ENCODE results near the gene AMOTL1.

AMOTL1 gene

DNA sequence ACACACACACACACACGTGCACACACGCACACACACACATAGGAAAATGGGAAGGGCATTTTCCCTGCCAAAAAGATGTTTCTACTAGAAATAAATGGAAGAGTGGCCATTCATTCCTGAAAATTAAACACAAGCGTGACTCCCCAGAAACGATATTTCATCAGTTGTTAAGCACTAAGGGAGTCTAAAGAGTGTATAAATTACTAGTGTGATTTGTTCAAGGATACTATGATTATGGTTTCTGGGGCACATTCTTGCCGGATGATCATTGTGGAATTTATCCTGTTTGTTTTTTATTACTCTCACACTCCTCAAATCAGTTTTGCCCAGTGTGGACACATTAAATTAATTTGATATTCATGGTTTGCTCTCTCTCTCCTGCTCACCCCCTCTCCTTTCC lies 16.4 kb upstream of the AMOTL1 start:
- TF ChIP-seq, protein P1, sequence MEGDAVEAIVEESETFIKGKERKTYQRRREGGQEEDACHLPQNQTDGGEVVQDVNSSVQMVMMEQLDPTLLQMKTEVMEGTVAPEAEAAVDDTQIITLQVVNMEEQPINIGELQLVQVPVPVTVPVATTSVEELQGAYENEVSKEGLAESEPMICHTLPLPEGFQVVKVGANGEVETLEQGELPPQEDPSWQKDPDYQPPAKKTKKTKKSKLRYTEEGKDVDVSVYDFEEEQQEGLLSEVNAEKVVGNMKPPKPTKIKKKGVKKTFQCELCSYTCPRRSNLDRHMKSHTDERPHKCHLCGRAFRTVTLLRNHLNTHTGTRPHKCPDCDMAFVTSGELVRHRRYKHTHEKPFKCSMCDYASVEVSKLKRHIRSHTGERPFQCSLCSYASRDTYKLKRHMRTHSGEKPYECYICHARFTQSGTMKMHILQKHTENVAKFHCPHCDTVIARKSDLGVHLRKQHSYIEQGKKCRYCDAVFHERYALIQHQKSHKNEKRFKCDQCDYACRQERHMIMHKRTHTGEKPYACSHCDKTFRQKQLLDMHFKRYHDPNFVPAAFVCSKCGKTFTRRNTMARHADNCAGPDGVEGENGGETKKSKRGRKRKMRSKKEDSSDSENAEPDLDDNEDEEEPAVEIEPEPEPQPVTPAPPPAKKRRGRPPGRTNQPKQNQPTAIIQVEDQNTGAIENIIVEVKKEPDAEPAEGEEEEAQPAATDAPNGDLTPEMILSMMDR (IDR thresholded peaks at IDR 0.05; ENCODE audit: low read depth, low read length) = no peak
- no peak overlapping the region for H3K27ac ChIP-seq

DNA sequence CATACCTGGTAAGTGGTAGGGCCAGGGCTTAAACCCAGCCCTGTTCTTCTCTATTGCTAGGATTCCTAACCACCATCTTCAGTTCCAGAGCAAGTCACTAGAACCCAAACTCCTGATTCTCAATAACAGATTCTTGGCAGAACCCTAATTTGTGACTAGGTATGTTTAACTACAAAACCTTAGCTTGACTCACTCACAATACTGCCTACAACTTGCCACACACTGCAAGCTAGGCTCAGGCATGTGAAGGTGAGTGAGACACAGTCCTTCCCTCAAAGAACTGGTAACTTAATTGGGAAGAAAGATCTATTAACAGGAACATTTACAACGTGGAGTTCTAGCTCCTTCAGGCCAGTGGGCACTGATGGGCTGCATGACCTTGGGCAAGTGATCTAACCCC lies 14.5 kb upstream of the AMOTL1 start:
- Histone ChIP-seq H3K27me3 (ENCODE audit: insufficient read depth, low read depth, severe bottlenecking) (no peaks in the 10 kb centered on the region), H3K27ac (no peak overlapping the region), H3K9me3 (ENCODE audit: severe bottlenecking) (no peaks in the 10 kb centered on the region), H3K4me3 (ENCODE audit: low read depth, low read length) (no peak overlapping the region), H3K36me3 (peaks cover 3% of the 10 kb centered on the region; the same call in 1 of the 2 replicates)
- TF ChIP-seq, protein P1 (IDR thresholded peaks at IDR 0.05; ENCODE audit: low read depth, low read length) = no peak
- DNase-seq = no peak

More for the DNA sequence above, 16.4 kb upstream of the AMOTL1 start:
- no peak for DNase-seq
- peaks cover 3% of the 10 kb centered on the region; the same call in 1 of the 2 replicates for H3K36me3 ChIP-seq
- H3K27me3 ChIP-seq (ENCODE audit: insufficient read depth, low read depth, severe bottlenecking) = no peaks in the 10 kb centered on the region
- H3K4me3 ChIP-seq (ENCODE audit: low read depth, low read length) = no peak overlapping the region
- H3K9me3 ChIP-seq (ENCODE audit: severe bottlenecking) = no peaks in the 10 kb centered on the region

DNA sequence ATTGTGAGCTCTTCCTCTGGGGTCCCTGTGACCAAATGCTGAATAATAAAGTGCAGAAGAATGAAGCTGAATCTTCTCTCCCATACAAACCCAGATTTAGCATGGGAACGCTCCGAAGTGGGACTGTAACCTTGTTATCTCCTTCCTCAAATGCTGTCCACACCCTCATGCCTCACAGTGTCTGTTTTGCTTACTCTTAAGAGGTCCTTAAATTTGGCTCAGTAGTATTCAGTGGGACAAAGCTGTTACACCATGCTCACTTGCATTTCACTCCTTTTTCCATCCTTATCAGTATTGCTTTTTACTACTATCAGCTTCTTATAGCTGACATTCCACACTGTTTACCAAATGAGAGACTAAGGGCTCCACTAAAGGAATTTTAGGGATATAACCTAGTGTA lies 13.8 kb upstream of the AMOTL1 start:
- Histone ChIP-seq H3K27me3 (ENCODE audit: insufficient read depth, low read depth, severe bottlenecking) (no peaks in the 10 kb centered on the region), H3K36me3 (peaks cover 3% of the 10 kb centered on the region; the same call in 1 of the 2 replicates), H3K27ac (no peak overlapping the region), H3K4me3 (ENCODE audit: low read depth, low read length) (no peak overlapping the region), H3K9me3 (ENCODE audit: severe bottlenecking) (no peaks in the 10 kb centered on the region)
- TF ChIP-seq, protein P1 (IDR thresholded peaks at IDR 0.05; ENCODE audit: low read depth, low read length) = no peak
- no peak for DNase-seq

DNA sequence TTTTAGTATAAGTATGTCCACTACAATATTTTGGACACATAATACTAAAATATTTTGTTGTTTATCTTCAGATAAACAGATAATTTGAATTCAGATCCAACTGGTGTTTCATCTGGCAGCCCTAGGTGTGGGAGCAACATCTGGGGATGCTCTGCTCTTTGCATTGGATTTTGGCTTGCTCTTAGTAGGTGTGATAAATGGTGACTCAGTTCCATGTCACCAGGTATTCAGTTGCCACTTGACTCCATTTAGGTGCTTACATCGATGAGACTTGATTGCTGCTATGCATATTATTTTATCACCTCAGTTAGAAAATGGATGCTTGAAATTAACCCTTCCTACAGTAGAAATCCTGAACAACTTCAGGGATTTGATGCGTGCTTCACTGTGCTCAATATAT lies 13.3 kb upstream of the AMOTL1 start:
- Histone ChIP-seq H3K9me3 (ENCODE audit: severe bottlenecking) (no peaks in the 10 kb centered on the region), H3K27me3 (ENCODE audit: insufficient read depth, low read depth, severe bottlenecking) (no peaks in the 10 kb centered on the region), H3K36me3 (peaks cover 3% of the 10 kb centered on the region; the same call in 1 of the 2 replicates), H3K27ac (no peak overlapping the region), H3K4me3 (ENCODE audit: low read depth, low read length) (no peak overlapping the region)
- TF ChIP-seq, protein P1 (IDR thresholded peaks at IDR 0.05; ENCODE audit: low read depth, low read length) = no peak
- no peak for DNase-seq

DNA sequence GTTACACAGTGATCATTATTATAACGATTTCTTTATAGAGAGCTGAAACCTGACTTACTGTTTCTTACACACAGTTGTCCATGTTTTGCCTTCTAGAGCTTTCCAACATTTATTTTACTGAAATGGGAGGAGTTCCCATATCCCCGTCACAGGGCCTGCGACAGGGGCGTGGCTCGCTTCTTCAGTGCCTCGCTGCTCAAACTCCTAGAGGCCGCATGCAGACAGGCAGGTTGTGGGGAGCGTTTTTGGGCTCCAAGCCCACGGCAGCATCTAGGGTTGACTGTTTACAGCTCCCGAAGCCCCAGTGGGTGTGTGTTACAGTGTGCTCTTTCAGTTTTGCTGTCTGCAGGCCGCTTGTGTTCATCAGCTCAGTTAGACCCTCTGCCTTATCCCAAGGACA lies 12.7 kb upstream of the AMOTL1 start:
- no peak for DNase-seq
- peaks cover 3% of the 10 kb centered on the region; the same call in 1 of the 2 replicates for H3K36me3 ChIP-seq
- H3K4me3 ChIP-seq (ENCODE audit: low read depth, low read length) = no peak overlapping the region
- H3K27me3 ChIP-seq (ENCODE audit: insufficient read depth, low read depth, severe bottlenecking) = no peaks in the 10 kb centered on the region
- no peaks in the 10 kb centered on the region for H3K9me3 ChIP-seq (ENCODE audit: severe bottlenecking)
- TF ChIP-seq, protein P1 (IDR thresholded peaks at IDR 0.05; ENCODE audit: low read depth, low read length) = no peak
- H3K27ac ChIP-seq = no peak overlapping the region
